CD4-positive, alpha-beta T cell treated with Interleukin-4 for 4 hours (primary cell): ENCODE results near the gene CDC42BPB.

Source experiments
- DNase-seq: peaks from one replicate; pipeline ENCODE4 v3.0.0-alpha.2; 2020

CDC42BPB gene

GRCh38 chr14:103057372-103058163 is at the start of gene CDC42BPB:
CDC42BPB (minus strand) TSS chr14:103057549; CDS start chr14:103057173, 376 bp downstream.
- DNase-seq = peak; percentile 55

- no peak for DNase-seq
These were observed 48.3 kb upstream of the CDC42BPB start for GRCh38 chr14:103105580-103106150.

GRCh38 chr14:103104654-103105452 is 47.5 kb upstream of the CDC42BPB start:
- peak; percentile 58 for DNase-seq

- no peak for DNase-seq
These were observed 47.0 kb upstream of the CDC42BPB start for GRCh38 chr14:103104389-103104653.

GRCh38 chr14:103103461-103104388 is 46.4 kb upstream of the CDC42BPB start:
- no peak for DNase-seq

- DNase-seq = no peak
These were observed 45.4 kb upstream of the CDC42BPB start for GRCh38 chr14:103102689-103103260.

GRCh38 chr14:103101963-103102688 is 44.8 kb upstream of the CDC42BPB start:
- no peak for DNase-seq

- DNase-seq = no peak
These were observed 44.1 kb upstream of the CDC42BPB start for GRCh38 chr14:103101257-103101962.

GRCh38 chr14:103100281-103101121 is 43.2 kb upstream of the CDC42BPB start:
- no peak for DNase-seq

GRCh38 chr14:103099733-103100280 is 42.5 kb upstream of the CDC42BPB start:
- no peak for DNase-seq

GRCh38 chr14:103099081-103099732 is 41.9 kb upstream of the CDC42BPB start:
- DNase-seq = no peak

GRCh38 chr14:103097994-103098957 is 40.9 kb upstream of the CDC42BPB start:
- DNase-seq = no peak

GRCh38 chr14:103097244-103097993 is 40.1 kb upstream of the CDC42BPB start:
- no peak for DNase-seq

- DNase-seq = no peak
These were observed 39.0 kb upstream of the CDC42BPB start for GRCh38 chr14:103096387-103096786.

- no peak for DNase-seq
These were observed 37.9 kb upstream of the CDC42BPB start for GRCh38 chr14:103095210-103095778.

- DNase-seq = no peak
These were observed 37.3 kb upstream of the CDC42BPB start, which contains the start of gene EXOC3L4 for GRCh38 chr14:103094406-103095209. EXOC3L4 (plus strand) TSS chr14:103094725; CDS start chr14:103100220, 5,495 bp downstream.
